MM.1S (cell line): Measurements from ENCODE around the gene PAPLN.

Source experiments
- CTCF ChIP-seq: fragments of 300-600 bp; sonication (generic); IDR thresholded peaks from 2 replicates; pipeline ENCODE4 v1.5.1; 2016; ENCODE audit warnings: antibody characterized with exemption, low read length, mixed read lengths
- EZH2 ChIP-seq: fragments of 300-600 bp; sonication (generic); optimal IDR thresholded peaks from 2 replicates; pipeline ENCODE3; 2017; ENCODE audit warnings: low read depth, mild to moderate bottlenecking, antibody characterized with exemption, low read length, mixed read lengths

- TF ChIP-seq CTCF (no peak), EZH2 (no peak)
Measured at GRCh38 chr14:73265721-73266046, 28.4 kb downstream of the PAPLN start.
